Stimulated activated effector memory CD8-positive, alpha-beta T cell treated with anti-CD3 and anti-CD28 coated beads, Interleukin-12 subunit alpha, Interleukin-12 subunit beta, amount 100 ng/mL, for 72 hours (primary cell): ENCODE measurements around the gene THAP6.
"Not testable (repeated sequence)": the region's sequence is repeated elsewhere in the genome, so short reads cannot be mapped to it uniquely, and the experiment has no call there.

ENCODE experiments used
- ATAC-seq: fragments of 150-1000 bp; cut with Tn5 transposase; 2 replicates; pipeline ENCODE4 v1.10.0; 2021
- DNase-seq, 2 donors: peaks; one replicate each; pipeline ENCODE4 v3.0.0; 2021 to 2022; ENCODE audit warnings: low spot score in 2 of 2
- H3K27ac Mint-ChIP-seq: one replicate; pipeline ENCODE4 v1.8.0; 2022; ENCODE audit warnings: mild to moderate bottlenecking, mixed read lengths
- H3K36me3 Mint-ChIP-seq: one replicate; pipeline ENCODE4 v1.8.0; 2022; ENCODE audit warnings: mild to moderate bottlenecking, mixed read lengths
- H3K4me1 Mint-ChIP-seq: one replicate; pipeline ENCODE4 v1.8.0; 2022; ENCODE audit warnings: mixed read lengths
- H3K4me3 Mint-ChIP-seq: one replicate; pipeline ENCODE4 v1.8.0; 2022; ENCODE audit warnings: mild to moderate bottlenecking, mixed read lengths
- H3K9me3 Mint-ChIP-seq: one replicate; pipeline ENCODE4 v1.8.0; 2022; ENCODE audit warnings: mixed read lengths

The THAP6 gene

GRCh38 chr4:75544220-75544619 lies 29.9 kb downstream of the THAP6 start:
- Mint-ChIP-seq H3K4me1 (peaks cover 10% of the 10 kb centered on the region), H3K27ac (peak overlapping the region; percentile 15)
- not testable (repeated sequence) for H3K4me3 Mint-ChIP-seq, H3K36me3 Mint-ChIP-seq, DNase-seq, H3K9me3 Mint-ChIP-seq, ATAC-seq

- H3K27ac Mint-ChIP-seq: no peak overlapping the region
- peaks cover 12% of the 10 kb centered on the region for H3K4me1 Mint-ChIP-seq
- DNase-seq (no peak), ATAC-seq (no peak)
- no peaks in the 10 kb centered on the region for H3K9me3 Mint-ChIP-seq
- H3K4me3 Mint-ChIP-seq: no peak overlapping the region
- H3K36me3 Mint-ChIP-seq: peaks cover 8% of the 10 kb centered on the region
Observed at GRCh38 chr4:75544870-75545269, 30.6 kb downstream of the THAP6 start.

- peaks cover 8% of the 10 kb centered on the region for H3K36me3 Mint-ChIP-seq
- no peaks in the 10 kb centered on the region for H3K9me3 Mint-ChIP-seq
- peak overlapping the region; percentile 43 for H3K27ac Mint-ChIP-seq
- ATAC-seq (no peak), DNase-seq (no peak)
- peaks cover 12% of the 10 kb centered on the region for H3K4me1 Mint-ChIP-seq
- no peak overlapping the region for H3K4me3 Mint-ChIP-seq
Observed at GRCh38 chr4:75545526-75545925, 31.3 kb downstream of the THAP6 start.

GRCh38 chr4:75547647-75548387 lies 33.5 kb downstream of the THAP6 start:
- H3K27ac Mint-ChIP-seq: no peak overlapping the region
- no peak for DNase-seq

GRCh38 chr4:75549019-75549418 lies 34.7 kb downstream of the THAP6 start:
- H3K36me3 Mint-ChIP-seq: peaks cover 8% of the 10 kb centered on the region
- no peak overlapping the region for H3K27ac Mint-ChIP-seq
- peaks cover 6% of the 10 kb centered on the region for H3K4me1 Mint-ChIP-seq
- DNase-seq (no peak), ATAC-seq (peak; percentile 37)
- no peak overlapping the region for H3K4me3 Mint-ChIP-seq
- H3K9me3 Mint-ChIP-seq: no peaks in the 10 kb centered on the region

More at GRCh38 chr4:75547647-75548387, 33.5 kb downstream of the THAP6 start:
- no peaks in the 10 kb centered on the region for H3K9me3 Mint-ChIP-seq
- H3K4me3 Mint-ChIP-seq: no peak overlapping the region
- peaks cover 7% of the 10 kb centered on the region for H3K4me1 Mint-ChIP-seq
- H3K36me3 Mint-ChIP-seq: peaks cover 8% of the 10 kb centered on the region
- ATAC-seq: no peak

GRCh38 chr4:75552452-75552851 lies 38.2 kb downstream of the THAP6 start:
- ATAC-seq (no peak), DNase-seq (no peak)
- Mint-ChIP-seq H3K4me1 (peaks cover 19% of the 10 kb centered on the region), H3K36me3 (no peaks in the 10 kb centered on the region), H3K27ac (no peak overlapping the region), H3K9me3 (no peaks in the 10 kb centered on the region), H3K4me3 (no peak overlapping the region)

GRCh38 chr4:75555294-75556164 lies 41.3 kb downstream of the THAP6 start, which contains the start of gene ODAPH:
Gene ODAPH, plus strand, starts transcription at chr4:75556066. Its CDS starts 17 bp downstream, at chr4:75556083.
- peaks cover 18% of the 10 kb centered on the region for H3K4me1 Mint-ChIP-seq
- no peaks in the 10 kb centered on the region for H3K9me3 Mint-ChIP-seq
- peak within 1 kb of the TSS; percentile 39 for H3K4me3 Mint-ChIP-seq
- DNase-seq (peak; percentile 15 to 74), ATAC-seq (peak; percentile 99)
- no peaks in the 10 kb centered on the region for H3K36me3 Mint-ChIP-seq
- H3K27ac Mint-ChIP-seq: no peak within 1 kb of the TSS

GRCh38 chr4:75557696-75558095 lies 43.4 kb downstream of the THAP6 start:
- DNase-seq (no peak), ATAC-seq (no peak)
- H3K9me3 Mint-ChIP-seq: no peaks in the 10 kb centered on the region
- H3K4me1 Mint-ChIP-seq: peaks cover 24% of the 10 kb centered on the region
- no peak overlapping the region for H3K4me3 Mint-ChIP-seq
- H3K36me3 Mint-ChIP-seq: peaks cover 5% of the 10 kb centered on the region
- no peak overlapping the region for H3K27ac Mint-ChIP-seq

- Mint-ChIP-seq H3K36me3 (peaks cover 5% of the 10 kb centered on the region), H3K4me1 (peaks cover 24% of the 10 kb centered on the region), H3K9me3 (no peaks in the 10 kb centered on the region), H3K27ac (no peak overlapping the region), H3K4me3 (no peak overlapping the region)
- DNase-seq: no peak
- no peak for ATAC-seq
Observed at GRCh38 chr4:75561789-75562188, 47.5 kb downstream of the THAP6 start.

GRCh38 chr4:75564023-75564422 lies 49.8 kb downstream of the THAP6 start:
- no peak for ATAC-seq
- no peak overlapping the region for H3K27ac Mint-ChIP-seq
- peaks cover 17% of the 10 kb centered on the region for H3K4me1 Mint-ChIP-seq
- H3K9me3 Mint-ChIP-seq: no peaks in the 10 kb centered on the region
- DNase-seq: no peak
- H3K36me3 Mint-ChIP-seq: peaks cover 5% of the 10 kb centered on the region
- H3K4me3 Mint-ChIP-seq: no peak overlapping the region

- no peak for DNase-seq
- H3K27ac Mint-ChIP-seq: no peak overlapping the region
- H3K36me3 Mint-ChIP-seq: peaks cover 5% of the 10 kb centered on the region
- H3K9me3 Mint-ChIP-seq: no peaks in the 10 kb centered on the region
- H3K4me3 Mint-ChIP-seq: no peak overlapping the region
- peaks cover 17% of the 10 kb centered on the region for H3K4me1 Mint-ChIP-seq
- no peak for ATAC-seq
Observed at GRCh38 chr4:75565481-75565880, 51.2 kb downstream of the THAP6 start.

- H3K27ac Mint-ChIP-seq: no peak overlapping the region
- ATAC-seq: no peak
- DNase-seq: no peak
- H3K4me3 Mint-ChIP-seq: no peak overlapping the region
- H3K9me3 Mint-ChIP-seq: no peaks in the 10 kb centered on the region
- H3K4me1 Mint-ChIP-seq: peaks cover 14% of the 10 kb centered on the region
- H3K36me3 Mint-ChIP-seq: peaks cover 2% of the 10 kb centered on the region
Observed at GRCh38 chr4:75566911-75567310, 52.6 kb downstream of the THAP6 start.

GRCh38 chr4:75567725-75568124 lies 53.5 kb downstream of the THAP6 start:
- Mint-ChIP-seq H3K4me3 (no peak overlapping the region), H3K4me1 (peaks cover 11% of the 10 kb centered on the region), H3K9me3 (no peaks in the 10 kb centered on the region), H3K27ac (peak overlapping the region; percentile 9), H3K36me3 (no peaks in the 10 kb centered on the region)
- no peak for ATAC-seq
- DNase-seq: no peak
